ENCODE data around the gene CNTNAP5. TPM values are rescaled to one million over a fixed set of nuclear protein-coding genes. Genes with fewer than 3 reads are reported as not detected.

Gene CNTNAP5
- polyA plus RNA-seq, 4 donors: 0.06 to 0.75 (median 0.12) TPM

DNA sequence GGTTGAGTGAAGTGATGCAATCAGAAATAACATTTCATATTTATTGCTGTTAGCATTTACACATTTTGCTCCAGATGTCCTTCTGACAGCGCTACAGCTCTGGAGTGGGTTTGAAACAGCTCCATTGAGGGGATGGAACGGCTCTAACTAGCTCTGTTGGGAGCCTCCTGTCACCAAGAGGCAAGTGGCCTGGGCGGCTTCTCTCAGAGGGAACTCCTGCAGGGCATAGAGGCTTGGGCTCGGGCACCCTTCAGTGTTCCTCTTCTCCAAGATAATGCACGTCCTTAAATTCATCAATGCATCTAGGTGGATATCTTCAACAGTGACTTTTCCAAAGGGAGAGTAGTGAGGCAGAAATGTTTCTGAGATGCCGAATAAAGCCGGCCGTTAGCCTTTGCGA lies 122.5 kb downstream of the CNTNAP5 start:
- no peak for DNase-seq (ENCODE audit: low read depth in 4 of 4, low spot score in 3 of 4)

DNA sequence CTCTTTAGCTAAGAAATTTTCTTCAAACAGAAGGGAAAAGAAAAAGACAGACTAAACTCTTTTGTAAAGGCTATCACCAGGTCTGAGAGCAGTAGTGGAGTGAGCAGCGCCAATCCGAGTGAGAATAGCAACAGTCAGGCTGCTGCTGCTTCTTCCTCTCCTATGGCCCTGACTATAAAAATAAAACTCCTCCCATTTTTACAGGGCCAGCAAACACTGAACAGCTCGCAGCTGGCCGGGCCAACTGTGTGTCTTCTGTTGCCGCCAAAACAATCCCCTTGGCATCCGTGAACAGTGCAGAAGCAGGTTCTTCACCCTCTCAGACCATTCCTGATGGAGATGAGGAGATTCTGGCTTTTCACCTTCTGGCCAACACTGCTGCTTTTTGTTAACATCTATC lies 124.5 kb downstream of the CNTNAP5 start:
- no peak for DNase-seq (ENCODE audit: low read depth in 4 of 4, low spot score in 3 of 4)

DNA sequence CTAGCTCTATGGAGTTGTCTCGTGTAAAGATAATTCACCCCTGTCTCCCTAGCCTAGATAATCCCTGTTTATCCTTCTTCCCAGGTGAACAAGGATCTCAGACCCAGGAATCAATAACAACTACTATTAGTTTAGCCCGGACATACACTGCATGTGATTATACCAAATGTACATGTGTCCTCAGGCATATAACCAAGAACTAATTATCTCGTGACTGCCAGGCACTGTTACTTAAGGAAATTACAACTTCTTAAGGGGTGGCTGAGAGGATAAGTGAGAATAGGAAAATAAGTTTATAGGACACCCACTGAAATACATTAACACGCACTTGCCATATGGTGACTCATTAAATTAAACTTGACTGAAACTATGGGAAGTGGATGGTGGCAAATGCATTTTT lies 126.6 kb downstream of the CNTNAP5 start:
- DNase-seq (ENCODE audit: low read depth in 4 of 4, low spot score in 3 of 4): no peak

DNA sequence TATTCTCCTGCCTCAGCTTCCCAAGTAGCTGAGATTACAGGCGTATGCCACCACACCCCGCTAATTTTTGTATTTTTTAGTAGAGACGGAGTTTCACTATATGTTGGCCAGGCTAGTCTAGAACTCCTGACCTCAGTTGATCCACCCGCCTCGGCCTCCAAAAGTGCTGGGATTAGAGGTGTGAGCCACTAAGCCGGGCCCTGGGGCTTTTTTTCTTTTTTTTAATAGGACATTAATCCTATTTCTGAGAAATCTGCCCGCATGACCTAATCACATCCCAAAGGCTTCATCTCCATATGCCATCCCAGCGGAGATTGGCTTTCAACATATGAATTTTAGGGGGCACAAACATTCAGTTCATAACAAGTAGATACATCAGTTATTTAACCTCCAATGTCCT lies 128.6 kb downstream of the CNTNAP5 start:
- no peak for DNase-seq (ENCODE audit: low read depth in 4 of 4, low spot score in 3 of 4)

DNA sequence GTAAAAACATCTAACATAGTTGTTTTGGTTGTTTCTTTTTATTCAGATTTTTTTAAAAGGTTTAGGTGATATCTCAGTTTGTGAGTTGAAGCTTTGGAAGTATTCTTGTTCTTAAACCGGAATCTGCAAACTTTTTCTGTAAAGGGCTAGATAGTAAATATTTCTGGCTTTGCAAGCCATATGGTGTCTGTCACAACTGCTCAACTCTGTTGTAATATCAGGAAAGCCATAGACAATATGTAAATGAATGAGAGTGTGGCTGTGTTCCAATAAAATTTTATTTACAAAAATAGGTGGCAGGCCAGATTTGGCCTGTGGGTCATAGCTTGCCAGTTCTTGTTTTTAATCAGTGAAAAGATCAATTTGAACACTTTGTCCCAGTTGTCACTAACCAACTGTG lies 134.1 kb downstream of the CNTNAP5 start:
- no peak for DNase-seq (ENCODE audit: low read depth in 4 of 4, low spot score in 3 of 4)

DNA sequence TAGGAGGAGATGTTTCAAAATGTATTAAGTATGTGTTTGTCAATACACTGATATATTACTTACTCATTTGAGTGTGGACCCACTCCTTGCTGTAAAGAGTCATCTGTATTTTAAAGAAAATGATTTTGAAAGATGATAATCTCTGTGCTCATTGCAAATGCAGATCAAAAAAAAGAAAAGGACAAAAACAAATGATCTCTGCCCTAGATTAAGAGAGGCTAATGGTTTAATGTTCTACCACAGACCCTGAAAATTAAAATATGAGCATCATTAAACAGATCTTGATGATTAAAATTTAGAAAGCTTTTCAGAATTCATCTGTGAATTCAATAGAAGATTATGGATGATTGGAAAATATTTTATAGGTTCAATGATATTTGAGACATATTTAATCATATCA lies 136.5 kb downstream of the CNTNAP5 start:
- no peak for DNase-seq (ENCODE audit: low read depth in 4 of 4, low spot score in 3 of 4)

DNA sequence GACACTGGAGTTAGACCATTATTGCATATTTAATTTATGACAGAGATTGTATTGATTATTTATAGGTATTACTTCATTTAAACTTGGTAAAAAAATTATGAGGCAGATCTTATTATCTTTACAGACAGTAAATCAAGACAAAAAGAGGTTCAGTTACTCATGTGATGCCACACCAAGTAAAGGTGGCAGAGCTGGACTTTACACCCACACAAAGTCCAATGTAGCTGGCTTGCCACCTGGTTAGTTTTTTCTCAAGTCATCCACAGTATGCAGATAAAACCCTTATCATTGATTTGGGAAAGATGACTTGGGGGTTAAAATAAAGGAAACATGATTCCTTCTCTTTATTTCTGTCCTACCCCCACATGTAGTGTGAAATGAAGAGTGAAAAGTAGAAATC lies 137.2 kb downstream of the CNTNAP5 start:
- no peak for DNase-seq (ENCODE audit: low read depth in 4 of 4, low spot score in 3 of 4)

DNA sequence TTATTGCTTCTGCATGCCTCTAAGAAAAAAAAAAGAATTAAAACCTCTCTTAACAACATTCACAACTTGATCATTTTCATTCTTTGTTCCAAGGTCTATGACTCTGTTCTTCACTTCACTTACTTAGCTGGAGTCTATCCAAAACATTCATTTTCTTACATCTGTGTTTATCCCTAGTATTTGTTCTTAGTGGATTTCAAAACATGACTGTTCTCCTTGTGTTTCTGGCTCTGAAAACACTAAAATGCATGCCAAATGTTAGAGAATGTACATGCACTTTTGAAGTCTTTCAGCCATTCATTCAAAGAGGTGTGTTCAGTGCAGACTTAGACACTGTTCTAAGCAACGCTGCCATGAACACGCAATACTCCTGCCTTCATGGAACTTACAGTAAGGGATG lies 138.8 kb downstream of the CNTNAP5 start:
- no peak for DNase-seq (ENCODE audit: low read depth in 4 of 4, low spot score in 3 of 4)

DNA sequence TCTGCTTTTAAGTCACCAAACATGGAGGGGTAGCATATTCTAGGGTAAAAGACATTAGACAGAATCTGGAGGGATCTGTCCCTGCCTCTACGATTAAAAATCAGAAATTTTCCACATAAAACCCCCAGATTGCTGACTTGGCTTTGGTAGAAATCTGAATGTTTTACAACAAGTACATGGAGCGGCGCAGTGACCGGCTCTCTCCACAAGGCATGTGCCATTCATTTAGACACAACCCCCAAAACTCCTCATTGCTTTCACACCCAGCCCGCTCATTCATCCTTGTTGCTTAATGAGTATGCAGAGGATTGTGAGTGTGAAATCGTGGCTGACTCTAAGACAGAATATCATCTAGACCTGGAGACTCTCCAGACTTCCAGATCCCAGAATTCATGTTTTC lies 140.6 kb downstream of the CNTNAP5 start:
- no peak for DNase-seq (ENCODE audit: low read depth in 4 of 4, low spot score in 3 of 4)

DNA sequence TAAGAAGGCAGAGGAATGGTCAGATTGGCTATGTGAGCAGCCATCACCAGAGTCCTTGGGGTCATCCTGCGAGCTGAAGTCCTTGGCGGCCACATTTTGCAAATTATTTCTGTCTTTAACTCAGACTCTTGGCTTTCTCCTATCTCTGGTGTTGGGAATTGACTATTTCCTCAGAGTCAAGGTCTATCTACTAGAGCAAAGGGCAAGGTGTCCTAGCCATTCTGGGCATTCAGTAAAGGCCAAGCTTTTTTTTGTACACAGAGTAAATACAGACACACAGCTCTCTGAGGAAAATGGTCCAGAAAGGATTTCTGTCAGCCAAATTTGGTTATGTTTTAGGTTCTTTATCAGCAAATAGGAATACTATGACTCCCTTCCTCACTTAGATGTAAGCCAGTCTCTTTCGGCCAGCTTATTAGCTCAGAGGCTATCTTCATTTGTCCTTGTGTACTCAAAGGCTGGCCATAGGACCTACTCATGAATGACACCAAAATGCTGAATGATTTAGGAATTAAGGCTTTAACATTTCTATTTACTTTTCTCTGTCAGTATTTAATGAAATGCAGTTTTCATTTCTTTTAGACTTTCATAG lies 146.5 kb downstream of the CNTNAP5 start:
- no peak for DNase-seq (ENCODE audit: low read depth in 4 of 4, low spot score in 3 of 4)

DNA sequence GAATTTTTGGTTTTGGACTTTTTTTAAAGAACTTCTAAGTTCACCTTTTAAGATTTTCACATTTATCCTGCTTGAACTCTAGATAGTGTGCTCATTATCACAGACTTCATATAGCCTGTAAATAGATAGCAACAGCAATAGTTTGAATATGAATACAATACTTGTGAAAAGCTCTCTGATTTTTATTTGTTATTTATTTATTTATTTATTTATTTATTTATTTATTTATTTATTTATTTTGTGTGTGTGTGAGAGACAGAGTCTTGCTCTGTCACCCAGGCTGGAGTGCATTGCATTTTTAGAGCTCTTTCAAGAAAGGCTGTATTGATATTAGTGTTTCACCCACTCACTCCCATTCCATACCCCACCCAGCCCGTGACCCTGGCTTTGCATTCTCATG lies 153.6 kb downstream of the CNTNAP5 start:
- no peak for DNase-seq (ENCODE audit: low read depth in 4 of 4, low spot score in 3 of 4)

DNA sequence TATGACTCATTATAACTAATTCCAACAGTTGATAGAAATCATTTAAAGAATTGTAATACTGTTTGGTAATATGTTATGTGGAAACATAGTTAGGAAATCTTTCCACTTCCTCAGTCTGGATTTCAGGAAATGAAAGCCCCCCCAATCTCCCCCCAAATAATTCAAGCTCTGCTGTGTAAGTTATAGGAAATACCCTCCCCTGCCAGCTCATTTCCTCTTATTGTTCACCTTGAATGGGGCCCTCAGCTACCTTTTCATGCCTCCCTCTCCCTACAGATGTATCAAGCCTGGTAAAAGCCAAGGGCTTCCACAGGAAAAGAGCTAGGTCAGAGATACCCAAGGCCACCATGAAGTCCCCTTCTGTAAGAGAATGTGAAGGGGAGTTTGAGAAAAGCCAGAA lies 155.5 kb downstream of the CNTNAP5 start:
- DNase-seq (ENCODE audit: low read depth in 4 of 4, low spot score in 3 of 4): no peak

DNA sequence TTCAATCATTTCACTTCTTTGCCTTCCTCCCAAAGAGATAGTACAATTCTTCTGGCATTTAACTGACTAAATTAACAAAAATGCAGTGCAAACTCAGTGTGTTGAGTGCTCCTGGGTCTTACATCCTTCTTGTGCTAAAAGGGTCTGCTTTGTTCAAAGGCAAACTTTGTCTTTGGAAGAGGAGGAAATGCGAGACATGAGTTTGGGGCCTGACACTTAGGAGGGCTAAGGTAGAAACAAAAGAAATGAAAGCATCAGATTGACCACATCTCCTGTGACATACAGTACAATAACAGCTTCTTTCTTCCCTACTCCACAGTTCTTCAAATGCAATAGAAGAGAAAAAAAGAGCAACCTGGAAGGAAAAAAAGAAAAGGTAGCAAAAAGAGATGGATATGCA lies 161.7 kb downstream of the CNTNAP5 start:
- no peak for DNase-seq (ENCODE audit: low read depth in 4 of 4, low spot score in 3 of 4)

DNA sequence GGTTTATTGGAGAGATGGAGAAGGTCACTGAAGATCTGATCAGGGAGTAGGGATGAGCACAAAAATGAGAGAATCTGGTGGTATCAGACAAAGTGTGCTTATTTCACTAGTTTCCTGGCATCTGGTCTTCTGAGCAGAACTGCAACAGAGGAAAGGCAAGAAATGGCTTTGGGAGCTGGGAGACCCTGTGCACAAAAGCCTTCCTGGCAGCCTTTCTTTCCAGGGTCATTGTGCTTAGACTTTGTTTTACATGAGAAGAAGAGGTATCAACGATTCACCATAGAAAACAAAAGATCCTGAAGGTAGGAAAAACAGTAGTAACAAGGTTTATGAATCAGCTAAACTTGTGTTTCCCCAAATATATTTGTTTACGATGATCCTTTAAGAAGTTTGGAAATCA lies 162.9 kb downstream of the CNTNAP5 start:
- no peak for DNase-seq (ENCODE audit: low read depth in 4 of 4, low spot score in 3 of 4)

DNA sequence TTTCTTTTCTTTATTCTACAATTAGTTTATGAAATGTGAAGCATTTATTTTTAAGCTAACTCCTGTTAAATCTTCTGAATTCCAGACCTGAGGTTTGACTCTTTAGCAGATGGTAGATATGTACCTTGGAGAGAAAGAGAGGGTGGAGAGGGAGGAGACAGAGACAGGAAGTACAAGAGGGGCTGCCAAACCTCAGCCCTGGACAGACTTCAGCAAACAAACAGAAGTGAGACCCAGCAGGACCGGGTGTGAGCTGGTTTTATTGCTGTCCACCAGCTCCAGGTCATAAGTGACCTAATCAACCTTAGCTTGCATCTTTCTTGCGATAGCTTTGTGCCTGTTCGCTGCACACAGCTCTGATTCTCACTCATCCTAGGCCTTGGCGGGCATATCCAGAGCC lies 168.6 kb downstream of the CNTNAP5 start:
- DNase-seq (ENCODE audit: low read depth in 4 of 4, low spot score in 3 of 4): no peak

DNA sequence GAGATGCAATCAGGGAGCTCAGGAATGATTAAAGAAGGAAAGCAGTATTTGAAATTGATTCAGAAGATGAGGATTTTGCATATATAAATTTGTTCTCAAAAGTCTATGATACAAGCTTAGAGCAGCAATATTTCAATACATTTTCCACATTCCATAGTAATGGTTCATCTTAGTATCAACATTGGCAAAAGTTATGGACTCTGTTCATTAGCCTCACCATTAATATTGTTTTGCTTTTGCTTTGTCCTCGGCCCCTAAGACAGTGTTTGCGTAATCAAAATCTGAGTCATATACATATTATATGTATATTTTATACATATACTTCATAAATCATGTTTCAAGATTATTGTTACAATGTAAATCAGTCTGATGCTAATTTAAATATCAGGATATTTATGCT lies 176.6 kb downstream of the CNTNAP5 start:
- no peak for DNase-seq (ENCODE audit: low read depth in 4 of 4, low spot score in 3 of 4)

DNA sequence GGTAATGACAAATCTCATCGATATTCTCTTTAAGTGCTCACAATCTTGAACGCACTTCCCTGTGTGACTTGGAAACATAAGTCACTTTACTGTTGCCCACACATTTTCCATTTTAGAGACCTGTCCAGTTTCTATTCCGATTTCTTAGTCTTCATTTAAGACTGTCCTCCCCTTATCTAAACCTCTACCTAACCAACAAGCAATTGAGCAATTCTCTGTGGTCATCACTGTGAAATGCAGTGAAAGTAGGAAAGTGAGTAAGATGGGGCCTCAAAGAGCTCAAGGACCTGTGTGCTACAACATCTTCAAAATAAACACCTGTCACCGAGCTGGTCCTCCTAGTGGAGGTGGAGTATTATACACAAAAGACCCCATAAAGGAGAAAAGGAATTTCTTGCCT lies 184.4 kb downstream of the CNTNAP5 start:
- DNase-seq (ENCODE audit: low read depth in 4 of 4, low spot score in 3 of 4): no peak

DNA sequence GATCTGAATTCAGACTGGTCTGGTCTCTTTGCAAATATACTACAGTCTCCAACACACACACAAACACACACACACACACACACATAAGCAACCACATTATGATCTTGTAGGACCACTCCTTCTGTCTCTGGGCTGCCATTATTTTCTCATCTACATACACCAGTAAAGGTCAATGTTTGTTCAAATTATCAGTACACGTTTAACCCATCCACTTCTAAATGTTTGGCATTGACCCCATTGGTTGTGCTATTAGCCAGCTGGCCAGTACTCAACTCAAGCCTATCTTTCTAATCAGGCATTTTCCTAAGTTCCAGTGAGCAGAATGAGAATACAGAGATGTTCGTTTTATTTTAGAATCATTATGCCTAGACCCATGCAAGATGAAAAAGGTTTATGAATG lies 186.4 kb downstream of the CNTNAP5 start:
- no peak for DNase-seq (ENCODE audit: low read depth in 4 of 4, low spot score in 3 of 4)

DNA sequence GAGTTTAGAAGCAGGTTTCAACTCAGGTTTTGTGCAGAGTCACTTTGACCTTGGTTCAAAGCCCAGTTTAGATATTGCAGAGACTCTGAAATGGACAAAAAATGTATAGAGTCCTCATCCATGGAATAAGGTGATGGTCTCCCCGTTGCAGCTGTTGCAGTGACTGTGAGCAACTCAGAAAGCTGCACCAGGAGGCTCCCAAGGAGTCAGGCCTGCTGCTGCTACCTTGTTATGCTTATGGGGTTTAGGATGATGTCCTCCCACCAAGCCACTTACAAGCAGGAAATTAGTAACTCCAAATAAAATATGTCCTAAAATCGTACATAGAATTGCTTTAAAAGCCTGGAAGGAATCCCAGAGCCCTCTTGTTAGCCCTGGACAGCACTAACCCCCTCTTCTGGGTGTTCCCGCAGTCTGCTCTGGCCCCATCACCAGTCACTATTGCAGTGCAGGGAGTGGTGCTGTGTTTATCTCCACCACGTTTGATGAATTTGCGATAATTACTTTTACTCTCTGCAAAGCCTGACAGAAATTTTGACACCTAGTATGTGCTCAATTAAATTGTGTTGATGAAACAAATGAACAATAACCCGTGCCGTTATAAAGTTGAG lies 189.0 kb downstream of the CNTNAP5 start:
- DNase-seq (ENCODE audit: low read depth in 4 of 4, low spot score in 3 of 4): no peak

DNA sequence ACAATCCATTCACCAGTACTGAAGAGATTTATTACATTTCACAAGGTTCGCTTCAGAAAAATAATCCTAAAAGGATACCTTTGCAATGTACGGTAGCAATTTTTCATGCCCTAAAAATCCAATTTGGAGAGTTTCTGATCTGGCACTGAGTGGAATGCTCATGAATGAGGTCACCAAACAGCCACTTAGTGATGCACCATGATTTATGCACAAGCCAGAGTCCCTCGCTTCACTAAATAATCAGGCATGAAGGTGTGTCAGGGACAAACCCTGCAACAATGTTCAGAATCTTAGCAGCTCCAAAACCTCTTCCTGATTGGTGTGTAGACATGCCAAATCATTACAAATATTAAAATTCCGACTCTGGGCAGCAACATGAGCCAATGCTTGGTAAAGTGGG lies 221.1 kb downstream of the CNTNAP5 start:
- no peak for DNase-seq (ENCODE audit: low read depth in 4 of 4, low spot score in 3 of 4)

DNA sequence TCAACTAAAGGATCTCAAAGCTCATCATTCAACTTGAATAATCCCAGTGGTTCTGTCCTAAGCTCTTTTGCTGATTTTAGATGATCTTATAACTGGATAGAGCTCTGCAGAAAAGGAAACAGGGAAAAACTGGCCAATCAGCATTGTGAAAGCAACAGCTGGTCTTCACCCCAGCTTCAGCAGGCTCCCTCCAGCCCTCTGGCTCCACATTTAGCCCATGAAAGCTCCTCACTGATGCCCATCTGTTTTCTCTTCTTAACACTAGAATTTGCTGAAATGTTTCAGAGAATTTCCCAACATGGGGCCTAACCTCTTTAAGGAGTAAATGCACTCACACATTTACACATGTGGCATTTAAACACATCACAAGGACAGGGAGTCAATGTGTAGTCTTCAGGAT lies 223.3 kb downstream of the CNTNAP5 start:
- no peak for DNase-seq (ENCODE audit: low read depth in 4 of 4, low spot score in 3 of 4)

DNA sequence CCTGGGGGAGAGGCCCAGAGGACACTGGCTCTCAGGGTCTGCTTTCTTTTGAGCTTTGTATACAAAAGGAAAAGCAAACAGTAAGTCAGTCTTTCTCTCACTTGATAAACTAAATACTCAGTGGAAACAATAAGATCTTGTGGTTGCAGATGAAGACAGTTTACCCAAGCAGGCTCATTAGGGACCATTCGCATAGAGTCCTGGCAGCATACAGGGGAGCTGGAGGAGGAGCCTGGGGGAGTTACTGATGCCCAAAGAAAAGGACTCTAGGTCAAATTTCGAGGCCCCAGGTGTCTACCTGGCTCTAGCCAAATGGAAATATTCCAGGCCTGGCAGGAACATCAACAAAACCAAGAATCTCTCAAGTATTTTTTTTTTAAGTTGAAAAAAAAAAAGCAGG lies 225.3 kb downstream of the CNTNAP5 start:
- DNase-seq (ENCODE audit: low read depth in 4 of 4, low spot score in 3 of 4): no peak

DNA sequence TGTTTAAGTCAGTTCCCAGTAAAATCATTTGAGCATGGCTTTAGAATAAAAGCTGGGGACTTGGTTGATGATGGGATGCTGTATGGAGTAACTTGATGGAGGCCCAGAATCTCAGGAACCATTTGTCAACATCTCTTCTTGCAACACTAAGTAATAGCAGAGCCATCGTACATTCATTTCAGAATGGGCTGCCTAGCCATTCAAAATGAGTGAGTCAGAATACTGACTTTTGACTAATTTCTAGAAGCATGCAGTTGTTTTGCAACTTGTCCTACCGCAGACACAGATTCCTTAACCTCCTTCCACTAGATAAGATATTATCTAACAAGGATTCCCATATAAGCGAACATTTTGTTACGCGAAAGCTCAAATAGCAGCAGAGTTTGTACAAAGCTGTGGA lies 229.5 kb downstream of the CNTNAP5 start:
- no peak for DNase-seq (ENCODE audit: low read depth in 4 of 4, low spot score in 3 of 4)

Measured in left renal pelvis (tissue), 4 donors.